Kidney capillary endothelial cell (primary cell): ENCODE results near the gene MAN1C1.
"Not testable (repeated sequence)": the region's sequence is repeated elsewhere in the genome, so short reads cannot be mapped to it uniquely, and the experiment has no call there.

Experiments used
- DNase-seq: peaks from one replicate; pipeline ENCODE4 v3.0.0-alpha.2; 2018; ENCODE audit warnings: low spot score

The MAN1C1 gene

GRCh38 chr1:25680701-25681100, 64.1 kb downstream of the MAN1C1 start:
- no peak for DNase-seq

- no peak for DNase-seq
These were observed 65.5 kb downstream of the MAN1C1 start for GRCh38 chr1:25682059-25682601.

GRCh38 chr1:25683177-25683576, 66.6 kb downstream of the MAN1C1 start:
- DNase-seq = no peak

- no peak for DNase-seq
These were observed 67.1 kb downstream of the MAN1C1 start for GRCh38 chr1:25683731-25684130.

- no peak for DNase-seq
These were observed 67.8 kb downstream of the MAN1C1 start for GRCh38 chr1:25684216-25684965.

GRCh38 chr1:25685211-25685750, 68.7 kb downstream of the MAN1C1 start:
- no peak for DNase-seq

GRCh38 chr1:25685938-25686665, 69.5 kb downstream of the MAN1C1 start:
- no peak for DNase-seq

GRCh38 chr1:25687221-25688017, 70.8 kb downstream of the MAN1C1 start:
- no peak for DNase-seq

GRCh38 chr1:25688390-25689119, 72.0 kb downstream of the MAN1C1 start:
- DNase-seq = no peak

GRCh38 chr1:25689686-25690381, 73.2 kb downstream of the MAN1C1 start:
- no peak for DNase-seq

GRCh38 chr1:25690396-25690956, 73.9 kb downstream of the MAN1C1 start:
- no peak for DNase-seq

- no peak for DNase-seq
These were observed 74.6 kb downstream of the MAN1C1 start for GRCh38 chr1:25691211-25691610.

- no peak for DNase-seq
These were observed 76.0 kb downstream of the MAN1C1 start for GRCh38 chr1:25692560-25692959.

- DNase-seq = no peak
These were observed 77.8 kb downstream of the MAN1C1 start for GRCh38 chr1:25694167-25695007.

- peak; percentile 33 for DNase-seq
These were observed 78.6 kb downstream of the MAN1C1 start for GRCh38 chr1:25695090-25695770.

GRCh38 chr1:25695771-25696311, 79.2 kb downstream of the MAN1C1 start:
- peak; percentile 84 for DNase-seq

- DNase-seq = not testable (repeated sequence)
These were observed 80.1 kb downstream of the MAN1C1 start for GRCh38 chr1:25696643-25697042.

GRCh38 chr1:25697435-25698217, 81.0 kb downstream of the MAN1C1 start:
- DNase-seq = no peak
